ENCODE measurements around the gene ZNF224.
A peak's percentile ranks its signal among the peaks of the same experiment; 100 is the strongest.

The ZNF224 gene

GRCh38 chr19:44131955-44132354, 37.8 kb downstream of the ZNF224 start:
- DNase-seq (ENCODE audit: low read depth, low spot score), result no peak

DNA sequence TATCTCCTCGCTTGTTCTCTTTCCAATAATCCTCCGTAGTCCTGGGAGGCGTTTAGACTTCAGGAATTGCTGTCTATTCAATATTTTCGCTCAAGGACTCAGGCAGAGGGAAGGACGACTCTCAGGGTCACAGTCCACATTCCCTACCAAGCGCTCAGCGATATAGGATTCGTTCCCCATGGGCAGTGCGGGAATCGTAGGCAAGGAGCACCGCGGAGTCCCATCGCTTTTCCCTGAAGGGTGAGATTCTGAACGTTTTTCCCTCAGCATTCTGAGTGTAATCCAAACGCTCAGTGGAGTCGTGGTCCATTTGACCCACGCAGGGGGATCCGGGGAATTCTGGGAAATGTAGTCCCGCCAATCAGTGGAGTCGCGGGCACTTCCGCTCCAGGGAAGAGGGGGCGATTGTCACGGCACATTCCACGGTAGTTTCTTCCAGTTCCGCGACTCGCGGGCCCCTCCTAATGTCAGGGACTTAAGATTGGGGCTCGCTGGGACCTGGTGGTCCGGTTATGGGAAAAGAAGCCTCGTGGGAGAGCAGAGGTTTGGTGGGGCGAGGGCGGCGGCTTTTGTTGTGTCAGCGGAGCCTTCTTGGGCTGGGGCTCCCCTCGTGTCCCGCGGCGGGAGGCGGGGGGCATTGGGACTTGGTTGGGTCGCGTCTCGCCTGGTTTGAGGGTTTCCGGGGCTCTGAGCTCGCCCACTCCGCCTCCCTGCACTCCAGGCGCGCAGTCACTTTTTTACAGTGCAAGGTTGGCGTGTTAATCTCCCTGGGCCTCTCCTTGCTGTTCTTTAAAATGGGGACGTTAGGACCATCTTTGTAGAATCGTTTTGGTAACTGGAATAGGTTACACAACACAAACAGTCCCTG, 47.3 kb downstream of the ZNF224 start, which contains the start of gene ZNF234:
TSS of gene ZNF234 (plus strand) at position 364 of the 868 bp plus-strand sequence. CDS start 3,079 bp downstream, outside the sequence.
- peak; percentile 73 for DNase-seq (ENCODE audit: low read depth, low spot score)

- no peak for DNase-seq (ENCODE audit: low read depth, low spot score)
Observed at GRCh38 chr19:44142059-44142433, 47.9 kb downstream of the ZNF224 start.

- DNase-seq (ENCODE audit: low read depth, low spot score), result no peak
Observed at GRCh38 chr19:44149776-44150175, 55.6 kb downstream of the ZNF224 start.

DNA sequence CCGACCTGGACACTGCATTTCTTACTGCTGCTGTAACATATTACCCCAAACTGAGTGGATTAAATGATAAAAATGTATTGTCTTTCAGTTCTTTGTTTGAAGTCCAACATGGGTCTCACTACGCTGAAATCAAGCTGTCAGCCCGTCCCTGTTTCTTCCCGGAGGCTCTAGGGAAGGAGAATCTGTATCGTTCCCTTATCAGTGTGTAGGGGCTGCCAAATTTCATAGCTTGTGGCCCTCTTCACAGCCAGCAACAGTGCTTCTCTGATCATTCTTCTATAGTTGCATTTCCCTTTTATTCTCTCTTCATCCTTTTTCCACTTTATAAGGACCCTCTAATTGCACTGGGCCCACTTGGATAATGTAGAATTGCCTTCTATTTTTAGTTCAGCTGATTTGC, 57.3 kb downstream of the ZNF224 start:
- no peak for DNase-seq (ENCODE audit: low read depth, low spot score)

DNA sequence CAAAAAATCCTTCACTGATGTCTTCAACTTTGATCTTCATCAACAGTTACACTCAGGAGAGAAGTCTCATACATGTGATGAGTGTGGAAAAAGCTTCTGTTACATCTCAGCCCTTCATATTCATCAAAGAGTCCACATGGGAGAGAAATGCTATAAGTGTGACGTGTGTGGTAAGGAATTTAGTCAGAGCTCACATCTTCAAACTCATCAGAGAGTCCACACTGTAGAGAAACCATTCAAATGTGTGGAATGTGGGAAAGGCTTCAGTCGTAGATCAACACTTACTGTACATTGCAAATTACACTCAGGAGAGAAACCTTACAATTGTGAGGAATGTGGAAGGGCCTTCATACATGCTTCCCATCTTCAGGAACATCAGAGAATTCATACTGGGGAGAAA, 62.3 kb downstream of the ZNF224 start:
- no peak for DNase-seq (ENCODE audit: low read depth, low spot score)

All from ELF-1 (cell line).